ENCODE results near the gene SDHA.

SDHA gene

DNA sequence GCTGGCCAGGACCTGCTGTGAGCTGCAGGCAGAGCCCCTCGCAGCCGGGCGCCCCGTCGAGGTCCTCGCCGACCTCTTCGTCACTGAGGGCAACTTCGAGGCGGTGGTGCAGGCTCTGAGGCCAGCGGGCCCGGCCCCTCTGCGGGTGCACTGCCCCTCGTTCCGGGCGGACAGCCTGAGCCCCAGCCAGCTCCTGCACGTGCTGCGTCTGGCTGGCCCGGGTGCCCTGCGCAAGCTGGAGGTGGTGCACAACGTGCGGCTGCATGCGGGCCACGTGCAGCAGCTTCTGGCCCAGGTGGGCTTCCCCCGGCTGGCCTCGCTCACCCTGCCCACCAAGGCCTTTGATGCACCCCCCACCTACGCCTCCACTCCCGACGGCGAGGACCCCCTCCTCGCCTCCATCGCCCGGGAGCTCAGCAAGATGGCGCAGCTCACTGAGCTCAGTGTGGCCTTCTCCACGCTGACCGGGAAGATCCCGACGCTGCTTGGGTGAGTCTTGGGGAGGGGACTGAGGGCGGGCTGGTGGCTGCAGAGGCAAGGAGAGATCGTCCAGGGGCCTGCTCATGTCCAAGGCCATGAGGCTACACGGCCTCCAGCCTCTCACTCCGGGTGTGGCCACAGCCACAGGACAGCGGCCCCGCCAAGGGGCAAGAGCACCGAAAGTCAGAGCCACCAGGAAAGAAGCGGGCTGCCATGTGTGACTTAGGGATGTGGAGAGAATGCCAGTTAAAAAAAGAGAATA lies 26.0 kb upstream of the SDHA start:
- H3K4me3 ChIP-seq (ENCODE audit: low read depth, low read length): no peak overlapping the region
- DNase-seq (ENCODE audit: low read depth): no peak
- TF ChIP-seq, protein P1, sequence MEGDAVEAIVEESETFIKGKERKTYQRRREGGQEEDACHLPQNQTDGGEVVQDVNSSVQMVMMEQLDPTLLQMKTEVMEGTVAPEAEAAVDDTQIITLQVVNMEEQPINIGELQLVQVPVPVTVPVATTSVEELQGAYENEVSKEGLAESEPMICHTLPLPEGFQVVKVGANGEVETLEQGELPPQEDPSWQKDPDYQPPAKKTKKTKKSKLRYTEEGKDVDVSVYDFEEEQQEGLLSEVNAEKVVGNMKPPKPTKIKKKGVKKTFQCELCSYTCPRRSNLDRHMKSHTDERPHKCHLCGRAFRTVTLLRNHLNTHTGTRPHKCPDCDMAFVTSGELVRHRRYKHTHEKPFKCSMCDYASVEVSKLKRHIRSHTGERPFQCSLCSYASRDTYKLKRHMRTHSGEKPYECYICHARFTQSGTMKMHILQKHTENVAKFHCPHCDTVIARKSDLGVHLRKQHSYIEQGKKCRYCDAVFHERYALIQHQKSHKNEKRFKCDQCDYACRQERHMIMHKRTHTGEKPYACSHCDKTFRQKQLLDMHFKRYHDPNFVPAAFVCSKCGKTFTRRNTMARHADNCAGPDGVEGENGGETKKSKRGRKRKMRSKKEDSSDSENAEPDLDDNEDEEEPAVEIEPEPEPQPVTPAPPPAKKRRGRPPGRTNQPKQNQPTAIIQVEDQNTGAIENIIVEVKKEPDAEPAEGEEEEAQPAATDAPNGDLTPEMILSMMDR (IDR thresholded peaks at IDR 0.05; ENCODE audit: low read depth, low read length): no peak
- TF ChIP-seq, protein P2, sequence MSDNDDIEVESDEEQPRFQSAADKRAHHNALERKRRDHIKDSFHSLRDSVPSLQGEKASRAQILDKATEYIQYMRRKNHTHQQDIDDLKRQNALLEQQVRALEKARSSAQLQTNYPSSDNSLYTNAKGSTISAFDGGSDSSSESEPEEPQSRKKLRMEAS (IDR thresholded peaks at IDR 0.05; ENCODE audit: low read depth, low read length): no peak
- TF ChIP-seq MYC (IDR thresholded peaks at IDR 0.05; ENCODE audit: low read depth, low read length) (no peak), POLR2A (IDR thresholded peaks at IDR 0.05; ENCODE audit: extremely low read depth, insufficient read length) (no peak)

DNA sequence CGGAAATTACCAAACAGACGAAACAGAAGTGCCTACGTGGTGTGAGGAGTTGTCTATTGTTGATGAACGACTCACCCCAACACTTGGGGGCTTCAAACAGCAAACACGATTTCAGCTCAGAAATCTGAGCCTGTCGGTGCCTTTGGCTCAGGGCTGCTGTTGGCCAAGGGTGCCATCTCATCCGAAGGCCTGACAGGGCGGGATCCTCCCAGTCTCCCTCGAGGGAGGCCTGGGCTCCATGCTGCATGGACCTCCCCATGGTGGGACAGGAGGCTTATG lies 25.5 kb upstream of the SDHA start:
- H3K4me3 ChIP-seq (ENCODE audit: low read depth, low read length): no peak overlapping the region
- no peak for DNase-seq (ENCODE audit: low read depth)
- no peak for TF ChIP-seq POLR2A (IDR thresholded peaks at IDR 0.05; ENCODE audit: extremely low read depth, insufficient read length)
- TF ChIP-seq MYC (IDR thresholded peaks at IDR 0.05; ENCODE audit: low read depth, low read length): no peak
- TF ChIP-seq, protein P1 (IDR thresholded peaks at IDR 0.05; ENCODE audit: low read depth, low read length): no peak
- TF ChIP-seq, protein P2 (IDR thresholded peaks at IDR 0.05; ENCODE audit: low read depth, low read length): no peak

DNA sequence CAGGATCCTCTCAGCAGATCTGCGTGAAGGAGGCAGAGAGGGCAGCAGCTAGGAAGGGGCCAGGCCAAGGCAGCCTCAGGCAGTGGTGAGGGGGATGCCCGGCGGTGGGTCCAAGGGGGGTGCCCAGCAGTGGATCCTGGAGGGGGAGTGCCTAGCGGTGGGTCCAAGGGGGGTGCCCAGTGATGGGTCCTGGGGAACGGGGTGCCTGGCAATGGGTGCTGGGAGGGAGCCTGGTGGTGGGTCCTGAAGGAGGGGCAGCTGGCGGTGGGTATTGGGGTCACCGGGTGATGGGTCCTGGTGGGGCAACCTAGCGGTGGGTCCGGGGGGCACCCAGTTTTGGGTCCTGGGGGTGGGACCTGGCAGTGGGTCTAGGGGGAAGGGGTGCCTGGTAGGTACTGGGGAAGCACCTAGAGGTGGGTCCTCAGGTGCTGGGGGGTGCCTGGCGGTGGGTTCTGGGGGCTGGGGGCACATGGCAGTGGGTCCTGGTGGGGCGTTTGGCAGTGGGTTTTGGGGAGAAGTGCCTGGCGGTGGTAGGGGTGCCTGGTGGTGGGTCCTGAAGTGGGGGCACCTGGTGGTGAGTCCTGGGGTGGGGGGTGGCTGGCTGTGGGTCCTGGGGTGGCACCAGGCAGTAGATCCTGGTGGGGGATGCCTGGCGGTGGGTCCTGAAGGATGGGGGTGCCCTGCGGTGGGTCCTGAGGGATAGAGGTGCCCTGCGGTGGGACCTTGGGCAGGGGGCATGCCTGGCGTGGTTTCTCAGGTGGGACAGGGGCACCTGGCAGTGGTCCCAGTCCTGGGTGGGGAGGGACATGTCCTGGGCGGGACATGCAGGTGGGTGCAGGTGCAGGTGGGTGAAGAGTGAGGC lies 24.9 kb upstream of the SDHA start:
- no peak overlapping the region for H3K4me3 ChIP-seq (ENCODE audit: low read depth, low read length)
- DNase-seq (ENCODE audit: low read depth): no peak
- no peak for TF ChIP-seq POLR2A (IDR thresholded peaks at IDR 0.05; ENCODE audit: extremely low read depth, insufficient read length)
- TF ChIP-seq, protein P2 (IDR thresholded peaks at IDR 0.05; ENCODE audit: low read depth, low read length): no peak
- TF ChIP-seq, protein P1 (IDR thresholded peaks at IDR 0.05; ENCODE audit: low read depth, low read length): no peak
- TF ChIP-seq MYC (IDR thresholded peaks at IDR 0.05; ENCODE audit: low read depth, low read length): no peak

DNA sequence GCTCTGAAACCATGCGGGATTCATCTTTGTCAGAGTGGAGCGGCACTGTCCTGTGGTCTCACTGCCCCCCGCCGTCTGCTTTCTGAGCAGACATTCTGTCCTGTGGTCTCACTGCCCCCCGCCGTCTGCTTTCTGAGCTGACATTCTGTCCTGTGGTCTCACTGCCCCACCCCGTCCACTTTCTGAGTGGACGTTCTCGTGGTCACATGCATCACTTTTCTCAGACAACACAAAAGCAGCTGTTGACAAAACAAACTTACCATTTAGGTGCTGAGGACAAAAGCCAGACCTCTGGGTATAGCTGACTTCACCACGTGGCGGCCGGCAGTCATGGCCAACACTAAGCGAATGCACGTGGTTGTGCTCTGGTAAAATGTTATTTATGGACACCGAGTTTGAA lies 24.0 kb upstream of the SDHA start:
- no peak for DNase-seq (ENCODE audit: low read depth)
- no peak overlapping the region for H3K4me3 ChIP-seq (ENCODE audit: low read depth, low read length)
- TF ChIP-seq MYC (IDR thresholded peaks at IDR 0.05; ENCODE audit: low read depth, low read length) (no peak), POLR2A (IDR thresholded peaks at IDR 0.05; ENCODE audit: extremely low read depth, insufficient read length) (no peak)
- TF ChIP-seq, protein P1 (IDR thresholded peaks at IDR 0.05; ENCODE audit: low read depth, low read length): no peak
- TF ChIP-seq, protein P2 (IDR thresholded peaks at IDR 0.05; ENCODE audit: low read depth, low read length): no peak

DNA sequence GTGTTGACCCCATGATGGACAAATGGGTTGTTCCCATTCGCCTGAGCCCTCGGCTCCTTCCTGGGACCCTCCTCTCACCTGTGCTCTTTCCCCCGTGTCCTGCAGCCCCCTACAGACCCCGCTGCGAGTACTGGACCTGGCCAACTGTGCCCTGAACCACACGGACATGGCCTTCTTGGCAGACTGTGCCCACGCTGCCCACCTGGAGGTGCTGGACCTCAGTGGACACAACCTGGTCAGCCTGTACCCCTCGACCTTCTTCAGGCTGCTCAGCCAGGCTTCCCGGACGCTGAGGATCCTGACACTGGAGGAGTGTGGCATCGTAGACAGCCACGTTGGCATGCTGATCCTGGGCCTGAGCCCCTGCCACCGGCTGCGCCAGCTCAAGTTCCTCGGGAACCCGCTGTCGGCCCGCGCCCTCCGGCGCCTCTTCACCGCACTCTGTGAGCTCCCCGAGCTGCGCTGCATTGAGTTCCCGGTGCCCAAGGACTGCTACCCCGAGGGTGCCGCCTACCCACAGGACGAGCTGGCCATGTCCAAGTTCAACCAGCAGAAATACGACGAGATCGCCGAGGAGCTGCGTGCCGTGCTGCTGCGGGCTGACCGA lies 23.4 kb upstream of the SDHA start:
- no peak for DNase-seq (ENCODE audit: low read depth)
- H3K4me3 ChIP-seq (ENCODE audit: low read depth, low read length): no peak overlapping the region
- TF ChIP-seq POLR2A (IDR thresholded peaks at IDR 0.05; ENCODE audit: extremely low read depth, insufficient read length) (no peak), MYC (IDR thresholded peaks at IDR 0.05; ENCODE audit: low read depth, low read length) (no peak)
- TF ChIP-seq, protein P2 (IDR thresholded peaks at IDR 0.05; ENCODE audit: low read depth, low read length): no peak
- TF ChIP-seq, protein P1 (IDR thresholded peaks at IDR 0.05; ENCODE audit: low read depth, low read length): no peak

Data from NB4 (cell line).